IPS DF 4.7 (cell line): ENCODE results near the gene PDZD8.
"Not testable (repeated sequence)": the region's sequence is repeated elsewhere in the genome, so short reads cannot be mapped to it uniquely, and the experiment has no call there.

Experiments used
- DNase-seq: peaks from one replicate; pipeline ENCODE4 v3.0.0-alpha.2; 2013; ENCODE audit warnings: low spot score; ENCODE audit errors: extremely low read depth

PDZD8 gene

DNA sequence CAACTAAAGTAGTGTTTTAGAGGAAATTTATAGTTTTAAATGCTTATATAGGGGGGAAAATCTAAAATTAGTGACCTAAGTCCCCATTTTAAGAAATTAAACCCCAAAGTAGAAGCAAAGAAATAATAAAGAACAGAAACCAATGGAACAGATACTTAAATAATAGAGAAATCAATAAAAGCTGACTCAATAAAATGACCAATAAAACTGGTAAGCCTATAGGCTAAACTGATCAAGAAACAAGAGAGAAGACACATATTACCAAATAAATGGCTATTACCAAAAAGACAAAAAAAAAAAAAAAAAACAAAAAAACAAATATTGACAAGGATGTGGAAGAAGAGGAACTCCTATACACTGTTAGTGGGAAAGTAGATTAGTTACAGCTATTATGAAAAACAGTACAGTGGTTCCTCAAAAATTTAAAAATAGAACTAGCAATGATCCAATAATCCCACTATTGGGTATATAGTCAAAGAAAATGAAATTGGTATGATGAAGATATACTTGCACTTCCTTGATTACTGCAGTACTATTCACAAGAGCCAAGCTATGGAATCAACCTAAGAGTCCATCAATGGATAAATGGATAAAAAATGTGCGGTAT lies 81.1 kb downstream of the PDZD8 start:
- DNase-seq: no peak

DNA sequence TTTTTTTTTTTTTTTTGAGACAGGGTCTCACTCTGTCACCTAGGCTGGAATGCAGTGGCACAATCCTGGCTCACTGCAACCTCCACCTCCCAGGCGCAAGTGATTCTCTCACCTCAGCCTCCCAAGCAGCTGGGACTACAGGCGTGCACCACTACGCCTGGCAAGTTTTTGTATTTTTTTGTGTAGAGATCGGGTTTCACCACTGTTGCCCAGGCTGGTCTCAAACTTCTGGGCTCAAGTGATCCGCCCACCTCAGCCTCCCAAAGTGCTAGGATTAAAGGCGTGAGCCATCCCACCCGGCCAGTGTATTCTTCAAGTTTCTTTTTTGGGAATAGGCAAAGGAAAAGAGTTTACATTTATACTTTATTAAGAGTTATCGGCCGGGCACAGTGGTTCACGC lies 84.4 kb downstream of the PDZD8 start:
- not testable (repeated sequence) for DNase-seq

DNA sequence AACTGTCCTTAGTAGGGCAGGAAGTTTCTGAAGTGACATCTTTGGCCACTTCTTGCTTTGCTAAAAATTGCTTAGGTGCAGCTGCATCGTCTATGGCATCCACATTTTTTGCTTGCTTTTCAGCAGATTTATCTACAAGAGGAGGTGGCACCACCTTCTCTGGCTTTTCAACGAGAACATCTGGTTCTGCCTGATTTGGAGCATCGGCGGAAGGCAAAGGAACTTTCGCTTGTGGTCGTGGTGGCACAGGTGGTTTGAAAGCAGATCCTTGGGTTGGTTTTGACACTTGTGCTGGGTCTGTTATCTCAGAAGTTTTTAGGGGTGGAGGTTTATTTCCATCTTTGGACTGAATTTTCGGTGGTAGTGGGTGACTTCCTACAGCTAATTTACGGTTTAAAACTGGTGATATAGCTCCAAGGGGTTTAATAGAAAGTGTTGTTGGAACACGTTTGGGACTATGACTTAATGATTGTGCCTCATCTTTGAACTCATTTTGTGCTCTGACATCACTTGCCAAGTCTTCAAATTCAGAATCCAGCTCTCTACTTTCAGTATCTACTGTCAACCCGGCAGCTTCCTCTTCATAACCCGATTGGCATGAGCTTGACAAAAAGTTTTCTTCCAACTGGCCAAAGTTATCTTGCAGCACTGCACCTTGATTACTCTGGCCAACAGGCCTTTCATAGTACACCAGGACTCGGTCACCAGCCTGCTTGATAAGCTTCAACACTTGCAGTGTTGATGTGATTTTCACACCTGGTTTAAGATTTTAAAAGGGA lies 90.3 kb downstream of the PDZD8 start:
- no peak for DNase-seq

DNA sequence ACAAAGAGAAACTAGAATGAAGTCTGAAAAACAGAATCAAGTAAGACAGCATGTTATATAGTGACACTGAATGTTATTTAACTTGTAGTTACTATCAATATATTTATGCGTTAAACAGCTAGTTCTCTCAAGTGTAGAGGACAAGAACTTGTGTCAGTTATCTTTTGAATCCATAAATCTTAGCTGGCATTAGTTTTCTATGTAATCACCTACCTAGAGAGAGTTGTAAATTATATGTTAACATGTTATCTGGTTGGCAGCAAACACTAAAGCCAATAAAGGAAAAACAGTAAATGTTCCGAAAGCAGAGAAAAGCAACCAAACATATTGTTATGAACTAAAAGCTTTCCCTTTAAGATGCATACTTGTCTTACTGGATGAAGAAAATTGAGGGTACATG lies 97.6 kb downstream of the PDZD8 start:
- DNase-seq: no peak

DNA sequence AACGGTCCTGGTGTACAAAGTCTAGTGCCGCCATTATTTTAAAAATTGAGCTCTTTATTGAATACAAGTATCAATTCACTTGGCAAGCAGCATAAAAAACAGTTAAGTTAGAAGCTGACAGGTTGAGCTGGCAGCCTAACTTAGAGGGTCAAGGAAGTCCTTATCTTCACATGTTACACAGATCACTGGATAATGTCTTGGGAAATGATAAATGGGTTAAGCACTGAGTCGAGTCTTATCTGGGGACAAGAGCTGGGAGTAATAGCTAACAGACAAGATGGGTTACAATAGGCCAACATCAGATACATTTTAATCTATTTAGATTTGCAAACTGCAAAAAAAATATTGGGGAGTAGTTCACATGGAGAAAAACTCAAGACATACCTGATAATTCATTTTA lies 100.1 kb downstream of the PDZD8 start:
- DNase-seq: no peak

DNA sequence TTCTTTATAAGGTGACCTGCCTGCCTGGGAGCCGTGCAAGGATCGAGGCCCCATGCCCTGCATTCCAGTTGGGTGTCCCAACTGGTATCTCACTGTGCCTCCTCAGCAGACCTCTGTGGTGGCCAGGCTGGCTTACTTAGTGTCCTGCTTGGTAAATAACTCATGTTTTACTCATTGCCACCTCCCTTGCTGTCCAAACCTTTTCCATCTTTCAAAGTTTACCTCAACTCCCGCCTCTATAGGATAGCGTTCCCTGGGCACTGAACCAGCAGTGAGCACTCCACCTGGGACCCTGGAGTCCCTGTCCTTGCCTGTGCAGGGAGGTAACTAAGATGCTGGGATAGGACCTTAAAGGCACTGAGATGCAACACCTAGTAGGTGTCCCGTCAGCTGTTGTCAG lies 100.7 kb downstream of the PDZD8 start:
- no peak for DNase-seq

DNA sequence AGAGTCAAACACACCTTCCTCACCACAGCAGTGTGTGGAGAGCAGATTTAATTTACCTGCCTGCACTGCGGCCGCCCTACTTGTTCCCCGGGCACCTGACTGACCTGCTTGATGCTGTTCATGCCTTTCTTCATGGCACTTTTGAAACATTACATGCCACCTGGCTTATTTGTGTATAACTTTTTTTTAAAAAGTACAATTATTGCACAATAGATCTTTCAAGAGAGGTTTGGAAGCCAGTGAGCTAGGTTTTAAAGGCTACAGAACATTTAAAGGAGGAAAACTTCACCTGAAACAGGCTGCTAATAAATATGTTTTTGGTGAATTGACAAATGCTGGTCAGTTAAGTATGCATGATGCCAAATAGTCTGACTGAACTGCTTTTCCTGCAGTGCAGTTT lies 101.3 kb downstream of the PDZD8 start:
- DNase-seq: no peak

DNA sequence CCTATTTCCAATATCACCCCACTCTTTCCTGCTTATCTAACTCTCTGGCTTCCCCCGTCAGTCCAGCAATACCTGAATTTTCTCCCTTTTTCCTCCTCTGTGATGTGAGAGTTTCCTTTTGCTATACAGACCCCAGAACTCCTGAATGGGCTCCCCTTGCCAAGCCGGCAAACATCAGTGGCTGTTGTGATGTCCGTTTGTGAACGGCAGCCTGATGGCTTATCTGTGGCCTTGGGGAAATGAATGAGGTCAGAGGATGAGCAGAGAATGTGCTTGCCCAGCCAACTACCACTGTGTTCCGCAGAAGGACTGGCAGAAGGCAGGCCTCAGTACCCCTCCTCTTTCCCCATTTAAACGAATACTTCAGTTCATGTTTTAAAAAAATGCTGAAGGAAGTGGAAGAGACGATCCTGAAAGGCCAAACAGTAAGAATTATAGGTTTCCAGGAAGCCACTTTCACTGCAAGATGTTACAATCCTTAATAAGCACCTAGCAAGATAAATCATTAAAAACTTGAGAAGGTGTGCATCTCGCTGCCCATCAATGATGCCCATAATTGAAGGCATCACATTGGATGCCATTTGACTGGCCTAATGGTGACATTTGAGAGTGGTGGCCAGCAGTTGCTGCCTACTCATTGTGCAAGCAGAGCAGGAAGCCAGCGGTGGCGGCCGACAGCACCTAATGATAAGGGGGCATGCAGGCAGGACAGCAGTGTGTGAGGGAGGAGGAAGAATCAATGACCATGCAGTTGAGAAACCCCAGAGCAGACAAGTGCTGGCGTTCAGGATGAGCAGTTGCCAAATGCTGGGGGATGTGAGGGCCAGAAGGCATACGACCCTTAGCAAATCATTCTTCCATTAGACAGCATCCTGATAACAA lies 102.8 kb downstream of the PDZD8 start:
- DNase-seq: no peak

DNA sequence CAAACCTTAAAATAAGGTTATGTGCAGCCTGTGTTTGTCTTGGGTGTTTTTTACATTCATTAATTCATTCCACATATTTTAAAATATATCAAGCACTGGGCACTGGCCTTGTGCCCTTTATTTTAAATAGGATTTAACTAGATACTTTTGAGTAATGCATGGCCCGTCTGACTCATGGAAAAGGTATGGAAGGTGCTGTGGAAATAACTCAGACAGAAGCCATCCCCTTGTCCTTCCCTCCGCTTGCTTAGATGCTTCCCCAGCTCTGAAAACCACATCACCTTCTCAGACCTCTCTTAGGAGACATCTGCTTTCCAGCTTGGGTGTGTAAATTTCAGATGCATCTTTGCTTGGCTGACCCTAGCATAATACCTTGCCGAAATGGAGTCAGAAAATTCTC lies 103.8 kb downstream of the PDZD8 start:
- DNase-seq: no peak

DNA sequence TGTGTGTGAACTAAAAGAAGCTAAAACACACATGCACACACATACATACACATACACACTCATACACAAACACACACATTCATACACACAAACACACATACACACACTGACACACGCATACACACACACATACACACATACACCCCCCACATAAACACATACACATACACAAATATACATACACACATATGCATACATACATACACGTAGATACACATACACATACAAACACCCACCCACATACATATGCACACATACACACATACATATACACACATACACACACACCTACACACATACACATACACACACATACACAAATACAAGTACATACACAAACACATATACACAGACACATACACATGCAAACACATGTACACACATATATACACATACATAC lies 106.3 kb downstream of the PDZD8 start:
- DNase-seq: no peak

DNA sequence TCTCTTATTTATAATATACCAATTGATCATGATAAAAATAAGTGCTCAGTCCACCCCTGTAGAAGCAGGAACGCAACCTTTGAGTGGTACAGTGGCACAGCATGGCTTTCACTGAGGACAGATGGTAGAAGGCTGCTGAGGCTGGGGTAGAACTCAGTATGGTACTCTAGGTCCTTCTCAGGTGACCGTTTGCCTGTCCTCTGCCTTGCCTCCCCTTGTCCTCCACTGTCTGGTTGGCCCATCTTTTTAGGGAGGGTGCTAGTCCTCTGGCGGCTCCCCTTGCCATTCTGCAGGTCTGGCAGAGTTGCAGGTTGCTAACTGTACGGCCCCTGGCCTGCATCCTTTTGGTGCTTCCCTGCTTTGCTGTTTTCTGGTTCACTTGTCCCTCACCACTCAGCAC lies 107.0 kb downstream of the PDZD8 start:
- no peak for DNase-seq

DNA sequence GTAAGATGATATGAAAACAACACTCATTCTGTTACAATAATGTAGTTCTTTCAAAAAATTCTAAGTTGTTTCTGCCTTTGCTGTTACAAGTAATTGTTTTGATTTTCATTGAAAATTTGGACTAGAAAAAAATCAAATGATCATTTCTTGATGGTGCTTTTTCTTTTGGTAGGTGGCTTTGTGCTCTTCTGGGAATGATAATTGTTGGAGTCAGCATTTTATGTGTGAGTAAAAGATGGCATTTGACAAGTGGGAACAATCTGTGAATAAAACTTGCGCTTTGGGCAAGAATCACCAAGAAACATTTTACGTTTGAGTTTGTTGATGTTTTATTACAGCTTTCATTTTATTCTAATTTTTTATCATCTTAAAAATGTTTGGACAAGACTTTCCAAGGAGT lies 108.4 kb downstream of the PDZD8 start:
- DNase-seq: no peak

DNA sequence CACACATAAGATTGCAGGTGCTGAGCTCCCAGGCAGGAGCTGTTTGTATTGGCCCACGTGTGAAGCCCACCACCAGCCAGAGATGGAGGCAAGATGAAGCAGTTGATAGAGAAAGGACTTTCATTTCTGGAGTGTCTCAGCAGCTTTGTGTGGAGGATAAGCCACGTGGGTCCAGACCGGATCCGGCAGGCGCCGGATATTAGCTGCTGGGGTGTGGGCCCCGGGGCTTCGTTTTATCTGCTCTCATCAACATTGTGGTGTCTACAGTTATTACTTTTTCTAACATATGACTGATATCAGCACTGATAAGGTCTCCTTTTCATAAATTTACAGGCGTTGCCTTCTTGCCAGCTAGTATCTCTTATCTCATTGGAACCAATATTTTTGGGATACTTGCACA lies 108.8 kb downstream of the PDZD8 start:
- DNase-seq: no peak

DNA sequence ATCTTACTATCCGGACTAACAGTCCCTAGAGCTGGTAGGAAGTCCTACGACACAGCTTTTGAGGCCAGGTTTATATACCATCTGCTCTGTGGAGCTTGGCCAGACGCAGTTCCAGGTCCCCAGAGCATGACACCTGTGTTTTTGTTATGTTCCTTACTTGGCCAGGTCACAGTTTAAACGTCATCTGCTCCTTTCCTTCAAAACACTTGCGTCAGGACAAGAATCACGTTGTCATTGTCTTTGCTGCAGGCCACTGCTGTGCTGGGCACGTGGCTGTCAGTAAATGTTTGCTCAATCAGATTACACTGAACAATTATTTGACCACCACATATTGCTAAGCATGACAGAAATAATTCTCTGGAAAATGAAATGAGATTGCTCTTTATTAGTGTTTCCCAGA lies 110.5 kb downstream of the PDZD8 start:
- DNase-seq: no peak

DNA sequence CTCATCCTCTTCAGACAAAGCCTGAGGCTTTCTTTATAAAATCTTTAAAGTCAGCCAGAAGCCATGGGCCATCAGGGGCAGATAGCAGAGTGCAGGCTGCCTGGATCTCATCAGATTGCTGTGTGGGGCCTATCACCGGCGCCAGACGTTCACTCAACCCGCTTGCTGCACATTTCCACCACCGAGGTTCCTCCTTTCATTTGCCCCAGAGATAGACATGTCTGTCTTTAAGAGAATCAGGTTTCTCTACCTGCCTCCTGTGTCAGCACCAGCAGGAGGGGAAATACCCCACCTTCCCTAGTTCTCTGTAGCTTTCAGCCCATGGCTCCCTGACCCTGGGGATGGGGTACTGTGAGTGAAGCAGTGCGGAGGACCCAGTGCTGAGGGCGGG lies 112.3 kb downstream of the PDZD8 start:
- no peak for DNase-seq

DNA sequence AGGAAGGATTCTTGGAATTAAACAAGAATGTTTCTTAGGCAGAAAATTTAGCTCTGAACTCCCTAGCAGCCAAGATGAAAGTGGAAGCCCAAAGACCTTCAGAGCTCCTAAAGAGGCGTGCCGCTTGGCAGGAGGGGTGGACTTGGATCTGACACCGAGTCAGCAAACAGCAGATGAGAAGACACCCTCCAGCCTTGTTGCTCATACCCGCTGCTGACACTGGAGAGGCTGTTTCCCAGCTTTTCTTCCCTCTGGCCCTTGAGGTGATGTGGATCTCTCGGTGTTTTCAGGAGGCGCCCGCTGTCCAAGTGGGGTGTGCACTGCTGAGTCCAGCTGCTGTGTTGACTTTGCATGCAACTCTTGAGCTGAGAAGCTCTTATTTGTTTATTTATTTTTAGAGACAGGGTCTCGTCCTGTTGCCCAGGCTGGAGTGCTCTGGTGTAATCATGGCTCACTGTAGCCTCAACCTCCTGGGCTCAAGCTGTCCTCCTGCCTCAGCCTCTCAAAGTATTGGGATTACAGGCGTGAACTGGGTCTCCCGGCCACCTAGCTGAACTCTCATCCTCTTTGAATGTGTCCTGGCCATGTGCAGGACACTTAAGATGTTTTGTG lies 112.8 kb downstream of the PDZD8 start:
- DNase-seq: no peak

DNA sequence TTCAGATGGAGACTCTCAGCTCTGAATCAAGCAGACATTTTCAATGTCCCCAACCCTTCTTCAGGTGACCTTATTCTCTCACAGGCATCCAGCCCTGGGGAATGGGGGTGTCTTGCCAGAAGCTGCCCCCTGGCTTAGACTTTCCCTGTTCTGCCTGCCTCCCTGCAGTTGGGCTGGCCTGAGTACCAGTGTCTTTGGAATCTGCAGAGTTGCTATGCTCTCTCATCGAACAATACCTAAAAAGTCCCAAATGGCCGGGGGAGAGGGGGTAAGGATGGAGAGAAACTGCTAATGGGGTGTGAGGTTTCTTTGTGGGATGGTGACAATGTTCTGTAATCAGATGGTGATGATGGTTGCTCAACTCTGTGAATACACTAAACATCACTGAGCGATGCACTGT lies 113.7 kb downstream of the PDZD8 start:
- DNase-seq: no peak

DNA sequence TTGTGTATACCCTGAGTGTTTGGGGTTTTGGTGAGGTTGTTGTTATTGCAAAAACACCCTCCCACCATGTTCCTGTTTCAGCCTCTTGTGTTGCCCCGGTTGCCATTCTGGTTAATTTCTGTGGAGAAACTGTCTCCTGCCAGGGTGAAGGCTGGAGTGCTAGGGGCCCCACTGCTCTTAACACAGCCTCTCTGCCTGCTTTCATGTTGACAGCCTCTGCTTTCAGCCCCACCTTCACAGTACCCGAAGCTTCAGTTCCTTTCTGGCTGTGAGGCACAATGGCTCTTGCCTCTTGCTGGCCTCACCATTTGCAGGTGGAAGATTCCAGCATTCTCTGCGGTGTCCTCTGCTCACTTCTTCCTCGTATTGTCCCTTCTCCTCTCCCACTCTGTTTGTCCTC lies 115.2 kb downstream of the PDZD8 start:
- DNase-seq: no peak

DNA sequence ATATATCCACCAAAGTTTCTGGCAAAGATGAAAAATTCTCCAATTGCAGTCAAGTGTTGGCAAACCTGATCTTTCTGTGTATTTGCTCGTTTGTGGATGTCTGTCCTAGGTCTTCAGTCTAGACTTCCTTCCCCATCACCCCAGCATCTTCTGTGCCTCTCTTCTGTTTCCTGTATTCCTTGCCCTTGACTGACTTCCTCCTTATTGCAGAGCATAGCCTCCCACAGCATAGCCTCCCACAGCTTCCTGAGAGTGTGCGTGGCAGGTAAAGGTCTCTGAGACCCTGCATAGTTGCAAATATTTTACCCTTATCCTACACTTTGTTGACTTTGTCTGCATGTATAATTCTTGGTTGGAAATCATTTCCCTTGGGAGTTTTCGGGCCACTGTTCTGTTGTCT lies 116.0 kb downstream of the PDZD8 start:
- no peak for DNase-seq

DNA sequence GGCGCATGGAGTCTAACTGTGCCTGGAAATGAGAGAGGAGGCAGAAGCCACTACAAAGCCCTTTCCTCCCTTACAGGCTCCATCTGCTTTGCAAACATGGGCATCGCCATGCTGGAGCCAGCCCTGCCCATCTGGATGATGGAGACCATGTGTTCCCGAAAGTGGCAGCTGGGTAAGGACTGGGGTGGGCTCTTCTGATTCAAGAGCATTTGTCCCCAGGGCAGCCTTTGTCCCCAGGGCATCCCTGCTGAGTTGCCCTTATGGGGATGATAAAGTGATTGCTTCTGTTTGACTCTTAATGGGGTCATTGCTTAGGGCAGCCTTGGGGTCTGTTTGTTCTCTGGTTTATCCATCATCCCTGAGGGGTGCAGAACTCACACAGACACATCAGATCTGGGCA lies 117.5 kb downstream of the PDZD8 start:
- DNase-seq: no peak

DNA sequence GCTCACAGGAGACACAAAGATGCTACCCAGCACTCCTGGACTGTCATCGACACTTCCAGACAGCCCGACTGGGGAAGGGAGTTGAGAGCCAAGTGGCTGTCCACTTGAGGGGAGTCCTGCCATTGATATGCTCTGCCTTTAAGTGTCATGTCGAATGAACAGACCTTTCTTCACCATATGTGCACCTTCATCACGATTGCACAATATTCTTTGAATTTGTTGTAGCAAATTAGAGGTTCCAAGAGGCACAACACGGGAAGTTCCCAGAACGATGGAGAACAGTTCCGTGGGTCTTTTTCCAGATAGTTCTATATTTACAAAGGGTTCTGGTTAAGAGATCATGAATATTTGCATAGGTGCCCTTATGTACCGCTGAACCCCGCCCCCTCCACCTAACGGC lies 118.3 kb downstream of the PDZD8 start:
- no peak for DNase-seq

DNA sequence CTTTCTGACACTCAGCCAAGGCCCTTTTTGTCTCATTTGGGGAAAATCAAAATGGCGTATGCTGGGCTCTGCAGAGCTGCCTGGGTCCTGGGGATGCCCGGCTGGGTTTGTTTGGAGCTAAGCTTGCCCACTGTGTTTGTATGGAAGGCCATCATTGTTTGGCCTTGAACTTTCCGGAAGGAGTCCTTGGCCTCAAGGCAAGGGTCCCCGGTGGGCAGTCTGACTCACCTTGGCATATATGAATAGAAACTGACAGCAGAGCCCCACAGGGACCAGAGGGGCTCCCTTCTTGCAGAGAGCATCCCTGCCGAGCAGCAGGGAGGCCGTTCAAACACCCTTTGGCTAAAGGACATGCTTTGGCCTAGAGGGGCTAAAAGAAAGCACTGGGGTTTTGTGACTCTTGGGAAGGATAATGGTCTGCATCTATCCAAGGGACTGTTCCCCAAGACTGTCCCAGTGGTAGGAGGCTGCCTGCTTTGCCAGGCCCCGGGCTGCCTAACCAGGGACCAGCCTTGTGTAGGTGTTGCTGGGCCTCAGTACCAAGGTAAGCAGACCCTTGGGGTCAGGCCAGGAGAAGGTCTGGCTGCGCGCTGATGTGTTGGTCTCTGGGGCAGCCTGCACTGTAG lies 119.3 kb downstream of the PDZD8 start:
- DNase-seq: no peak
